OCI-LY3 (cell line): ENCODE measurements around the gene SHROOM3.

Experiments
- H2AFZ ChIP-seq: fragments of 200-600, 300-600 bp; shearing (Covaris generic); 2 replicates; pipeline ENCODE4 v1.6.0; 2014; ENCODE audit warnings: antibody characterized with exemption, low read depth, low read length
- H3K27ac ChIP-seq: fragments of 200-600, 300-600 bp; sonication (generic); 2 replicates; pipeline ENCODE4 v1.5.1; 2014; ENCODE audit warnings: mild to moderate bottlenecking, low read length, moderate library complexity, mixed read lengths
- H3K27me3 ChIP-seq: fragments of 200-600, 300-600 bp; sonication (generic); 2 replicates; pipeline ENCODE4 v1.6.1; 2014; ENCODE audit warnings: low read depth, low read length, mixed read lengths
- H3K36me3 ChIP-seq: fragments of 200-600, 300-600 bp; sonication (generic); replicated peaks from 2 replicates; pipeline ENCODE3; 2014; ENCODE audit warnings: low read depth, low read length, mixed read lengths
- H3K4me1 ChIP-seq: fragments of 300-600, 200-600 bp; sonication (generic); 2 replicates; pipeline ENCODE4 v1.6.1; 2014; ENCODE audit warnings: low read length, mixed read lengths
- H3K4me2 ChIP-seq: fragments of 200-600, 300-600 bp; sonication (generic); 2 replicates; pipeline ENCODE4 v1.6.1; 2014; ENCODE audit warnings: low read length, mixed read lengths
- H3K4me3 ChIP-seq: fragments of 300-600, 200-600 bp; sonication (generic); 2 replicates; pipeline ENCODE4 v1.5.1; 2014; ENCODE audit warnings: antibody characterized with exemption, mild to moderate bottlenecking, low read length, moderate library complexity
- H3K79me2 ChIP-seq: fragments of 300-600, 200-600 bp; shearing (Covaris generic); 2 replicates; pipeline ENCODE4 v1.6.1; 2014; ENCODE audit warnings: mild to moderate bottlenecking, low read length, mixed read lengths
- H3K9ac ChIP-seq: fragments of 300-600, 200-600 bp; shearing (Covaris generic); 2 replicates; pipeline ENCODE4 v1.6.0; 2014; ENCODE audit warnings: mild to moderate bottlenecking, low read length, moderate library complexity
- H3K9me3 ChIP-seq: fragments of 200-600, 300-600 bp; shearing (Covaris generic); 2 replicates; pipeline ENCODE4 v1.6.1; 2014; ENCODE audit warnings: low read length, mixed read lengths; ENCODE audit not compliant: insufficient read depth
- H4K20me1 ChIP-seq: fragments of 200-600, 300-600 bp; sonication (generic); 2 replicates; pipeline ENCODE4 v1.6.1; 2016; ENCODE audit warnings: low read length, mixed read lengths; ENCODE audit not compliant: insufficient read depth
- EZH2phosphoT487 ChIP-seq: fragments of 200-600 bp; shearing (Covaris generic); IDR thresholded peaks from 2 replicates; pipeline ENCODE4 v1.6.1; 2018; ENCODE audit warnings: antibody characterized with exemption, mixed run types, low read depth
- TF ChIP-seq, protein P1 (sequence below): fragments of 200-600, 300-600 bp; sonication (generic); IDR thresholded peaks from 2 replicates; pipeline ENCODE4 v1.5.1; 2014; ENCODE audit warnings: antibody characterized with exemption, low read length, low read depth

The SHROOM3 gene

DNA sequence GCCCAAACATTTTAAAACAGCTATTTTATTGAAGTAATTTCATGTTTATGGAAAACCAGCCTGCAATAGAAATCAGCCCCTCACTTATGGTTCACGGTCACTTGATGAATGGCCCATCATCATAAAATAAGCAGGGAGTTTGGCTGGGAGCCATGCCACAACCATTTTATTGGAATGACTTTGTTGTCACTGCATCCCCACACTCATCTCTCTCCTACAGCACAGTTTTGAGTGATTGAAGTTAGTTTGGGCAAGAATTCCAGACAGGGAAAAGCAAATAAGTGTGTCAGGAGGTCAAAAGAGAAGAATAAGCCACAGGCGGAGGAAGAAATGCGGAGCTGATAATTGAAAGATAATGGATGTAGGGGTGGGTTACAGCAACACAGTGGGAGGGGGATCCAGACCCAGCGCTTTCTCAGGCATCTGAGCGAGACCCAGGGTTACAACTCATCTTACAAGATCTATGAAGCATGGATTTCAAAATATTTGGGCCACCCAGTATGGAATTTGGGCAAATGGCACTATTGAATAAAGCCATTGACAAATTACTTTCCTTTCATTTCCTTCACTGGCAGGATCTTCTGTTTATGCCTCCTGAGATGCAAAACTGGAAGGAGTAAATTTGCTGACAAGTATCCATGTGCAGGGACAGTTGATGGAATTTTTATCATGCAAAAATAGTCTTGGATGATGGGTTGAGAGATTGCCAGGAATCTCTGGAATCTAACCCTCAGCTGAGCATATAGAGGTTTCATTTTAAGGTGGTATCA is 100.8 kb downstream of the SHROOM3 start:
- H3K4me3 ChIP-seq: no peak overlapping the region
- TF ChIP-seq, protein P1, sequence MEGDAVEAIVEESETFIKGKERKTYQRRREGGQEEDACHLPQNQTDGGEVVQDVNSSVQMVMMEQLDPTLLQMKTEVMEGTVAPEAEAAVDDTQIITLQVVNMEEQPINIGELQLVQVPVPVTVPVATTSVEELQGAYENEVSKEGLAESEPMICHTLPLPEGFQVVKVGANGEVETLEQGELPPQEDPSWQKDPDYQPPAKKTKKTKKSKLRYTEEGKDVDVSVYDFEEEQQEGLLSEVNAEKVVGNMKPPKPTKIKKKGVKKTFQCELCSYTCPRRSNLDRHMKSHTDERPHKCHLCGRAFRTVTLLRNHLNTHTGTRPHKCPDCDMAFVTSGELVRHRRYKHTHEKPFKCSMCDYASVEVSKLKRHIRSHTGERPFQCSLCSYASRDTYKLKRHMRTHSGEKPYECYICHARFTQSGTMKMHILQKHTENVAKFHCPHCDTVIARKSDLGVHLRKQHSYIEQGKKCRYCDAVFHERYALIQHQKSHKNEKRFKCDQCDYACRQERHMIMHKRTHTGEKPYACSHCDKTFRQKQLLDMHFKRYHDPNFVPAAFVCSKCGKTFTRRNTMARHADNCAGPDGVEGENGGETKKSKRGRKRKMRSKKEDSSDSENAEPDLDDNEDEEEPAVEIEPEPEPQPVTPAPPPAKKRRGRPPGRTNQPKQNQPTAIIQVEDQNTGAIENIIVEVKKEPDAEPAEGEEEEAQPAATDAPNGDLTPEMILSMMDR: no peak
- no peak for TF ChIP-seq EZH2phosphoT487
- no peaks in the 10 kb centered on the region for H3K9me3 ChIP-seq
- no peaks in the 10 kb centered on the region for H3K4me1 ChIP-seq
- no peaks in the 10 kb centered on the region for H3K36me3 ChIP-seq
- H3K27me3 ChIP-seq: peaks cover 9% of the 10 kb centered on the region
- no peak overlapping the region for H3K9ac ChIP-seq
- H3K27ac ChIP-seq: no peak overlapping the region
- H2AFZ ChIP-seq: no peak overlapping the region
- H3K79me2 ChIP-seq: no peaks in the 10 kb centered on the region
- no peak overlapping the region for H3K4me2 ChIP-seq
- H4K20me1 ChIP-seq: no peaks in the 10 kb centered on the region

DNA sequence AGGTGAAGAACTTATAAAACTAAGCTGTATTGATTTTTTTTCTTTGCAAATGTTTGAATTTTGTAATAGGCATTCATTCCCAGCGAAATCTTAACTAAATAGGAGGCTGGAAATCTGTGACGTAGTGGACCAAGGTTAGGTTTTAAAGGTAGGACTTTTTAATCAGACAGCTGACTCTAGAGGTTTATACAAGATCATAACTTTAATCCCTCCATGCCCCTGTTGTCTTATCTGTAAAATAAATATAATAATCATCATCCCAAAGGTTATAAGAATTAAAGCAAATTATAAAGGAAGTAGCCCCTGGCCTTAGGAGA is 101.3 kb downstream of the SHROOM3 start:
- Histone ChIP-seq H3K27ac (no peak overlapping the region), H2AFZ (no peak overlapping the region), H3K27me3 (peaks cover 5% of the 10 kb centered on the region; the same call in 1 of the 2 replicates), H3K9ac (no peak overlapping the region), H3K36me3 (no peaks in the 10 kb centered on the region), H4K20me1 (no peaks in the 10 kb centered on the region), H3K9me3 (no peaks in the 10 kb centered on the region), H3K4me3 (no peak overlapping the region), H3K4me2 (no peak overlapping the region), H3K79me2 (no peaks in the 10 kb centered on the region), H3K4me1 (no peaks in the 10 kb centered on the region)
- TF ChIP-seq EZH2phosphoT487: no peak
- TF ChIP-seq, protein P1: no peak

DNA sequence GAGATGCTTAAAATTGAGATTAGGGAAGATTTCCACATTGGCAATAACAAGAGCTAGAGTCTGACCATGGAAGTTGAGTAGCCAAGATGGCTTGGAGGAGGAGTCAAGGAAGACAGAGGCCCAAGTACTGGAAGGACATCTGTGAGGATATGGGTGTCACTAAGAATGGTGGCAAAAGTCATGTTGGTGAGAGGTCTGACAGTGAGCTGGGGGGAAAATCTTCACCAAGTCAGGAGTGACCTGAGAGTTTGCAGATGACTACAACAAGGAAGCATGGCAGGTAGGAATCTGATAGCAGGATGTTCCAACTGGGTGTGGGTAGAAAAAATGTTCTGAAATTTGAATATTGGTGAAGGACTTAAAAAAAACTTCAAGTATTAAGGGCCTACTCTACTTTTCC is 103.3 kb downstream of the SHROOM3 start:
- Histone ChIP-seq H3K9me3 (no peaks in the 10 kb centered on the region), H2AFZ (no peak overlapping the region), H3K4me2 (no peak overlapping the region), H3K9ac (no peak overlapping the region), H3K27ac (no peak overlapping the region), H4K20me1 (no peaks in the 10 kb centered on the region), H3K27me3 (no peaks in the 10 kb centered on the region), H3K4me1 (no peaks in the 10 kb centered on the region), H3K36me3 (no peaks in the 10 kb centered on the region), H3K4me3 (no peak overlapping the region), H3K79me2 (no peaks in the 10 kb centered on the region)
- TF ChIP-seq EZH2phosphoT487: no peak
- TF ChIP-seq, protein P1: no peak

DNA sequence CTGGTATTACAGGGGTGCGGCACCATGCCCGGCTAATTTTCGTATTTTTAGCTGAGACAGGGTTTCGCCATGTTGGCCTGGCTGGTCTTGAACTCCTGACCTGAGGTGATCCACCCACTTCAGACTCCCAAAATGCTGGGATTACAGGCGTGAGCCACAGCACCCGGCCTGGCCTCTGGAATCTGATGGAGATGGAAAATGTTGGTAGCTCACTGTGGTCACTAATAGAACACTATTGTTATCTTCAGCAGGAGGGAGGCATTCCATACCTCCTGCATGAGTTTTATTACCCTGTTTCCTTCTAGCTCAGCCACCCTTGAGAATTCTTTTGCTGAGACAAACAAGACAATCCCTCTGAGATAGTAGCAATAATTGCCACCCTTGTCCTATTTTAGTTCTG is 105.0 kb downstream of the SHROOM3 start:
- Histone ChIP-seq H4K20me1 (no peaks in the 10 kb centered on the region), H3K27me3 (no peaks in the 10 kb centered on the region), H3K4me3 (no peak overlapping the region), H3K9me3 (no peaks in the 10 kb centered on the region), H3K4me1 (no peaks in the 10 kb centered on the region), H3K79me2 (no peaks in the 10 kb centered on the region), H3K4me2 (no peak overlapping the region), H3K27ac (no peak overlapping the region), H2AFZ (no peak overlapping the region), H3K36me3 (no peaks in the 10 kb centered on the region), H3K9ac (no peak overlapping the region)
- TF ChIP-seq, protein P1: no peak
- TF ChIP-seq EZH2phosphoT487: no peak
